H1 (cell line): ENCODE measurements around the gene PPP1R27. TPM values are rescaled to one million over a fixed set of nuclear protein-coding genes. Genes with fewer than 3 reads are reported as not detected.

Experiments
- JUN ChIP-seq: IDR thresholded peaks from 2 replicates; pipeline ENCODE4 v1.6.1; 2011; ENCODE audit warnings: low read depth, mild to moderate bottlenecking, improper control_type of control experiment, low read length
- MAFK ChIP-seq: IDR thresholded peaks from 2 replicates; pipeline ENCODE4 v1.6.1; 2012; ENCODE audit warnings: low read depth, mild to moderate bottlenecking, improper control_type of control experiment, low read length
- RAD21 ChIP-seq, 2 experiments: IDR thresholded peaks in 1 of 2; conservative IDR thresholded peaks in 1 of 2; 2 replicates each; pipeline ENCODE4 v1.6.1; 2011; ENCODE audit warnings: low read depth in 2 of 2, low read length in 2 of 2, improper control_type of control experiment in 1 of 2, inconsistent platforms in 1 of 2, mild to moderate bottlenecking in 1 of 2, moderate library complexity in 1 of 2
- RBBP5 ChIP-seq: IDR thresholded peaks from 2 replicates; pipeline ENCODE4 v1.7.1; 2012; ENCODE audit warnings: low read depth, mild to moderate bottlenecking, inconsistent platforms, low read length, moderate library complexity, borderline replicate concordance
- SIX5 ChIP-seq: IDR thresholded peaks from 2 replicates; pipeline ENCODE4 v1.6.1; 2011; ENCODE audit warnings: mild to moderate bottlenecking, low read depth, low read length
- polyA plus RNA-seq, 7 experiments: library from polyadenylated mRNA; depleted of rRNA in 3 of 7; stranded (reverse) in 5 of 7; unstranded in 2 of 7; fragments of >200 nt in 5 of 7; fragments of 200-250 nt in 2 of 7; gene quantifications; 1 replicate in 5 of 7; 2 replicates in 1 of 7; 4 replicates in 1 of 7; pipeline versions ENCODE4 v1.2.1 to v1.2.3, GENCODE V29; 2011 to 2013; ENCODE audit warnings: missing spikeins in 2 of 7, mixed read lengths in 2 of 7
- total RNA-seq: library from RNA; stranded (reverse); fragmentation: NEBNext Ultra II Directional; extraction: Animal tissue kit (Norgen Biotek cat#: 25700); gene quantifications from 2 replicates; pipeline ENCODE4 v1.2.1, GENCODE V29; 2021

Gene PPP1R27
- total and polyA plus RNA-seq, 2 of the 8 experiments (the other 6 are each of a cell fraction or from before 2014, with no cell fraction given): 0.27 TPM; not detected in 1

DNA sequence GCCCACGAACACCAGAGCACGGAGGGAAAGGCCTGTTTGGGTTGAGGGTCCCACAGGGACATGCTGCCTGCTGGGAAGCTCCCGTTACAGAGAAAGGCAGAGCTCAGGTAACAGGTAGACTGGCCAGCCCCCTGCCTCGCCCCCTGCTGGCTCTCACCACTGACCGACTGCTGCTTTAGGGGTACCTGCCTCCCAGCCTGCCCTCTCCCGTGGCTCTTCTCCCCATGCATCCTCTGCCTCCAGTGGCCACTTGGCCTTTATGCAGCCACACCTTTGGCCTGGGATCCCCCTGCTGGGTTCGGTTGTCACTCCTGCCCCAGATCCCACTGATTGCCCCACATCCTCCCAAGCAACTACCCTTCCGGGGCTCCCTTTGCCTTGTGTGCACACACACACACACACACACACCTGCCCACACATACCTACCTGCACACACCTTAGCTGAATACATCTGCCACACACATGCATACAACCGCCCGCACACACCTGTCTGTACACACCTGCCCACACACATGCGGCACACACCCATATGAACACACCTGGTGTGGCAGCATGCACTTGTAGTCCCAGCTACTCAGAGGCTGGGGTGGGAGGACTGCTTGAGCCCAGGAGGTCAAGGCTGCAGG lies 8.9 kb downstream of the PPP1R27 start (continued):
- TF ChIP-seq JUN (no peak), RBBP5 (no peak), RAD21 (IDR thresholded peaks at IDR 0.05 in 1 of 2, conservative IDR thresholded peaks at IDR 0.05 in 1 of 2; ENCODE audit: low read depth in 2 of 2, low read length in 2 of 2) (peak; percentile 25 to 34; a peak in 3 of 4 replicates), MAFK (no peak), SIX5 (no peak)
- TF ChIP-seq, all 59 proteins: peak for 2
